ENCODE data around the gene ABL2.

DNA sequence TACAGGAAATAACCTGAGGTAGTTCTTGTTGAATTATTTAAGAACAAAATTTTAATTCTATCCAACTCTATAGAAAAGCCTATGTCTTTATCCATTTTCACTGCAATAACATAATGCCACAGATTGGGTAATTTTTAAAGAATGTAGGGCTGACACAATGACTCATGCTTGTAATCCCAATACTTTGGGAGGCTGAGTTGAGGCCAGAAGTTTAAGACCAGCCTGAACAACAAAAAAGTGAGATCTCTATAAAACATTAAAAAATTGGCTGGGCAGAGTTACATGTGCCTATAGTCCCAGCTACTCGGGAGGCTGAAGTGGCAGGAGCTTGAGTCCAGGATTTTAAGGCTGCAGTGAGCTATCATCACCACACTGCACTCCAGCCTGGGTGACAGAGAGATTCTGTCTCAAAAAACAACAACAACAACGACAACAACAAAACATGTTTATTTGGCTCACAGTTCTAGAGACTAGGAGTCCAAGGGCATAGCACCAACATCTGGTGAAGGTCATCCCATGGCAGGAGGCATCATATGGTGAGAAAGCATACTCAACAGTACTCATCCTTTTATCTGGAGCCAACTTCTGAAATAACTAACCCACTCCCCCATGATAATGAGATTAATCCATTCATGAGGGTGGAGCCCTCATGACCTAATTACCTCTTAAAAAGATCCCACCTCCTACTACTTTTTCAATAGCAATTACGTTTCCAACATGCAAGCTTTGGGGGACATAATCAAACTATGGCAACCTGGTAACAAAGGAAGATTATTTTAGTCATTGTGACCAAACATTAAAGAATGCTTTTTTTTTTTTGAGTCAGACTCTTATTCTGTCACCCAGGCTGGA is 59.6 kb downstream of the ABL2 start:
- TF ChIP-seq, protein P1, sequence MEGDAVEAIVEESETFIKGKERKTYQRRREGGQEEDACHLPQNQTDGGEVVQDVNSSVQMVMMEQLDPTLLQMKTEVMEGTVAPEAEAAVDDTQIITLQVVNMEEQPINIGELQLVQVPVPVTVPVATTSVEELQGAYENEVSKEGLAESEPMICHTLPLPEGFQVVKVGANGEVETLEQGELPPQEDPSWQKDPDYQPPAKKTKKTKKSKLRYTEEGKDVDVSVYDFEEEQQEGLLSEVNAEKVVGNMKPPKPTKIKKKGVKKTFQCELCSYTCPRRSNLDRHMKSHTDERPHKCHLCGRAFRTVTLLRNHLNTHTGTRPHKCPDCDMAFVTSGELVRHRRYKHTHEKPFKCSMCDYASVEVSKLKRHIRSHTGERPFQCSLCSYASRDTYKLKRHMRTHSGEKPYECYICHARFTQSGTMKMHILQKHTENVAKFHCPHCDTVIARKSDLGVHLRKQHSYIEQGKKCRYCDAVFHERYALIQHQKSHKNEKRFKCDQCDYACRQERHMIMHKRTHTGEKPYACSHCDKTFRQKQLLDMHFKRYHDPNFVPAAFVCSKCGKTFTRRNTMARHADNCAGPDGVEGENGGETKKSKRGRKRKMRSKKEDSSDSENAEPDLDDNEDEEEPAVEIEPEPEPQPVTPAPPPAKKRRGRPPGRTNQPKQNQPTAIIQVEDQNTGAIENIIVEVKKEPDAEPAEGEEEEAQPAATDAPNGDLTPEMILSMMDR (IDR thresholded peaks at IDR 0.05), result no peak
- TF ChIP-seq EZH2 (IDR thresholded peaks at IDR 0.05; ENCODE audit: borderline replicate concordance, insufficient read depth, low read depth, low read length, poor library complexity, severe bottlenecking), result no peak

Measured in B cell (primary cell).